T-cell (primary cell): ENCODE data around the gene WDR37. TPM values are rescaled to one million over a fixed set of nuclear protein-coding genes. Genes with fewer than 3 reads are reported as not detected.

Source experiments
- ATAC-seq, 4 experiments: fragments of 200-7000 bp in 3 of 4; fragments of 150-1000 bp in 1 of 4; cut with Tn5 transposase; replicated peaks in 1 of 4; 1 replicate in 3 of 4; 2 replicates in 1 of 4; pipeline ENCODE4 v1.10.0; 2021; ENCODE audit warnings: moderate library complexity in 3 of 4, mild to moderate bottlenecking in 2 of 4, moderate number of reproducible peaks in 1 of 4
- CTCF ChIA-PET, 2 donors: fragments of 300-600 bp; sonication (Branson Sonifier 250); formaldehyde crosslinking; loops; one replicate each; lab custom pipeline; 2022; ENCODE audit warnings: antibody characterized with exemption in 2 of 2; lab: Charles Lee
- POLR2A ChIA-PET, 2 donors: fragments of 300-600 bp; sonication (Branson Sonifier 250); formaldehyde crosslinking; loops; one replicate each; lab custom pipeline; 2022; ENCODE audit warnings: antibody characterized with exemption in 2 of 2; lab: Charles Lee
- DNase-seq, 35 experiments: peaks; one replicate each; pipeline versions ENCODE4 v3.0.0 to v3.0.0-alpha.2; 2013 to 2023
- H3K27ac ChIP-seq: one replicate; pipeline ENCODE4 v1.5.1; 2013; ENCODE audit warnings: low read length
- H3K27me3 ChIP-seq, 2 experiments: replicated peaks in 1 of 2; 1 replicate in 1 of 2; 2 replicates in 1 of 2; pipeline versions ENCODE4 v1.6.1 to v1.7.0; 2013; ENCODE audit warnings: low read length in 1 of 2, mixed read lengths in 1 of 2; ENCODE audit not compliant: control insufficient read depth in 2 of 2, insufficient read depth in 2 of 2; ENCODE audit errors: extremely low read depth in 1 of 2
- H3K36me3 ChIP-seq, 2 donors: 1 replicate in 1 of 2; 2 replicates in 1 of 2; pipeline versions ENCODE4 v1.6.1 to v1.7.0; 2013; ENCODE audit warnings: low read length in 1 of 2; ENCODE audit not compliant: control insufficient read depth in 2 of 2, insufficient read depth in 1 of 2; ENCODE audit errors: extremely low read depth in 1 of 2
- H3K4me1 ChIP-seq, 2 experiments: 1 replicate in 1 of 2; 2 replicates in 1 of 2; pipeline versions ENCODE4 v1.6.1 to v1.7.0; 2013; ENCODE audit warnings: low read length in 2 of 2, mixed read lengths in 1 of 2; ENCODE audit not compliant: insufficient read depth in 2 of 2, control insufficient read depth in 1 of 2; ENCODE audit errors: extremely low read depth in 1 of 2
- H3K4me3 ChIP-seq, 2 donors: 1 replicate in 1 of 2; 2 replicates in 1 of 2; pipeline versions ENCODE4 v1.5.1 to v1.7.0; 2013; ENCODE audit warnings: mild to moderate bottlenecking in 2 of 2, low read length in 1 of 2, moderate library complexity in 1 of 2; ENCODE audit not compliant: control insufficient read depth in 1 of 2; ENCODE audit errors: extremely low read depth in 1 of 2
- H3K9me3 ChIP-seq: 2 replicates; pipeline ENCODE4 v1.7.0; 2013
- H3K27ac Mint-ChIP-seq, 2 donors: one replicate each; pipeline ENCODE4 v1.8.0; 2020 to 2021; ENCODE audit warnings: mild to moderate bottlenecking in 2 of 2, mixed read lengths in 2 of 2
- H3K27me3 Mint-ChIP-seq, 2 donors: one replicate each; pipeline ENCODE4 v1.8.0; 2021 to 2022; ENCODE audit warnings: mixed read lengths in 2 of 2
- H3K36me3 Mint-ChIP-seq: one replicate; pipeline ENCODE4 v1.8.0; 2021; ENCODE audit warnings: mixed read lengths
- H3K4me1 Mint-ChIP-seq, 3 donors: one replicate each; pipeline ENCODE4 v1.8.0; 2020 to 2022; ENCODE audit warnings: mixed read lengths in 3 of 3, mild to moderate bottlenecking in 1 of 3
- H3K4me3 Mint-ChIP-seq, 3 donors: one replicate each; pipeline ENCODE4 v1.8.0; 2020 to 2022; ENCODE audit warnings: mild to moderate bottlenecking in 3 of 3, mixed read lengths in 3 of 3, moderate library complexity in 3 of 3
- H3K9me3 Mint-ChIP-seq, 3 donors: one replicate each; pipeline ENCODE4 v1.8.0; 2020 to 2022; ENCODE audit warnings: mixed read lengths in 3 of 3
- WGBS: methylation state at CpG from one replicate; pipeline ENCODE4 v1.1.5; 2013; ENCODE audit warnings: missing lambda C conversion rate; ENCODE audit not compliant: insufficient coverage; 5-methylcytosine and 5-hydroxymethylcytosine counted together
- total RNA-seq, 35 experiments: library from RNA in 6 of 35; stranded (reverse) in 6 of 35; fragments of 120-200 nt in 1 of 35; gene quantifications; one replicate each; pipeline versions ENCODE4 v1.2.1 to v1.2.4 and lab custom pipeline; 2013 to 2026

The WDR37 gene
- total RNA-seq, 5 donors from 2014 or later (not counting 1 experiment from before 2014, with no cell fraction given): 34.6 to 40.4 (median 37.3) TPM

GRCh38 chr10:1083581-1083980 lies 27.4 kb downstream of the WDR37 start:
- Histone ChIP-seq H3K4me1 (no peaks in the 10 kb centered on the region), H3K4me3 (no peak overlapping the region), H3K27ac (no peak overlapping the region), H3K9me3 (no peaks in the 10 kb centered on the region), H3K36me3 (peaks cover 9 to 85% of the 10 kb centered on the region in 2 donors), H3K27me3 (no peaks in the 10 kb centered on the region)
- DNase-seq: no peak
- H3K27me3 Mint-ChIP-seq: no peaks in the 10 kb centered on the region
- CTCF ChIA-PET: interaction anchor here in 1 of 2 donors (0.6 kb wide), 2 partner anchors 28 to 150 kb away, joined by 3 read pairs; no protein-coding TSS in a partner anchor
- POLR2A ChIA-PET: no interaction called here
- WGBS: 100% methylated on average over 13 of the region's 17 CpGs
- ATAC-seq: no peak
- peaks cover 5 to 15% (median 11%) of the 10 kb centered on the region in 3 donors for H3K4me1 Mint-ChIP-seq
- peaks cover 72% of the 10 kb centered on the region for H3K36me3 Mint-ChIP-seq
- no peak overlapping the region for H3K4me3 Mint-ChIP-seq
- no peak overlapping the region for H3K27ac Mint-ChIP-seq
- no peaks in the 10 kb centered on the region for H3K9me3 Mint-ChIP-seq

GRCh38 chr10:1084011-1084950 lies 28.1 kb downstream of the WDR37 start:
- Mint-ChIP-seq H3K27ac (no peak overlapping the region), H3K4me3 (no peak overlapping the region), H3K4me1 (peaks cover 5 to 15% (median 11%) of the 10 kb centered on the region in 3 donors), H3K9me3 (no peaks in the 10 kb centered on the region), H3K27me3 (no peaks in the 10 kb centered on the region), H3K36me3 (peaks cover 73% of the 10 kb centered on the region)
- peaks cover 14 to 90% of the 10 kb centered on the region in 2 donors for H3K36me3 ChIP-seq
- H3K9me3 ChIP-seq: no peaks in the 10 kb centered on the region
- H3K27ac ChIP-seq: no peak overlapping the region
- no peaks in the 10 kb centered on the region for H3K4me1 ChIP-seq
- ChIA-PET CTCF (interaction anchor here in 1 of 2 donors (0.6 kb wide), 1 partner anchor 151 kb away, joined by 3 read pairs; no protein-coding TSS in a partner anchor), POLR2A (no interaction called here)
- DNase-seq (no peak), ATAC-seq (no peak)
- H3K4me3 ChIP-seq: no peak overlapping the region
- H3K27me3 ChIP-seq: no peaks in the 10 kb centered on the region
- 97% methylated on average over 26 of the region's 28 CpGs for WGBS

DNA sequence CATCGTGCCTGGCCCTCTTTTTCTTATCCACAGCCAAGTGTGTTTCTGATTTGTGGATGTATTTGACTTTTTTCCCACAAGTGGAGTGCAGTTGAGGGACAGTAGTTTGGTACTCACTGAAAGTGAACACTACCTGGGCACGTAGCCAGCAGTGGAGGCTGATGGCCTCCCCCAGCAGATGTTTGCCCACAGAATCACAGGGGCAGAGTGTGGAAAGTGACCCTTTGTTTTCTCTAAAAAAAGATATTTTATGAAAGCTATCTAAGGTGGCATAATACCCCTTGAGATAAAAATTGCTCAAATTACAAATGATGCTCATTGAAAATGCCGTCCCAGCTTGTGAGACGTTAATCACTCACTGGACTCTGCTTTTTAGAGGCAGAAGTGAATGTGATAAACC lies 29.1 kb downstream of the WDR37 start:
- Histone ChIP-seq H3K4me1 (no peaks in the 10 kb centered on the region), H3K27ac (no peak overlapping the region), H3K4me3 (no peak overlapping the region), H3K36me3 (peaks cover 14 to 90% of the 10 kb centered on the region in 2 donors), H3K9me3 (no peaks in the 10 kb centered on the region), H3K27me3 (no peaks in the 10 kb centered on the region)
- Mint-ChIP-seq H3K36me3 (peaks cover 71% of the 10 kb centered on the region), H3K4me1 (peaks cover 5 to 15% (median 14%) of the 10 kb centered on the region in 3 donors), H3K27me3 (no peaks in the 10 kb centered on the region), H3K4me3 (no peak overlapping the region), H3K9me3 (no peaks in the 10 kb centered on the region), H3K27ac (no peak overlapping the region)
- POLR2A ChIA-PET: interaction anchor here in 1 of 2 donors (0.6 kb wide), 1 partner anchor 905 kb away, joined by 3 read pairs; no protein-coding TSS in a partner anchor
- ATAC-seq (no peak), DNase-seq (no peak)
- 94% methylated on average over 3 of the region's 4 CpGs for WGBS
- CTCF ChIA-PET: no interaction called here

- ChIA-PET CTCF (no interaction called here), POLR2A (no interaction called here)
- peaks cover 73% of the 10 kb centered on the region for H3K36me3 Mint-ChIP-seq
- H3K4me1 ChIP-seq: no peaks in the 10 kb centered on the region
- H3K9me3 Mint-ChIP-seq: no peaks in the 10 kb centered on the region
- no peaks in the 10 kb centered on the region for H3K27me3 ChIP-seq
- DNase-seq (no peak), ATAC-seq (no peak)
- no peaks in the 10 kb centered on the region for H3K9me3 ChIP-seq
- H3K27ac ChIP-seq: no peak overlapping the region
- H3K27ac Mint-ChIP-seq: peak overlapping the region in 1 of 2 donors; percentile 59
- H3K27me3 Mint-ChIP-seq: no peaks in the 10 kb centered on the region
- no peak overlapping the region for H3K4me3 ChIP-seq
- 51% methylated on average over 9 of the region's 13 CpGs for WGBS
- peaks cover 5 to 15% (median 14%) of the 10 kb centered on the region in 3 donors for H3K4me1 Mint-ChIP-seq
- peaks cover 20 to 95% of the 10 kb centered on the region in 2 donors for H3K36me3 ChIP-seq
- no peak overlapping the region for H3K4me3 Mint-ChIP-seq
Measured at GRCh38 chr10:1086787-1087186, 30.6 kb downstream of the WDR37 start.

GRCh38 chr10:1089017-1089689 lies 33.0 kb downstream of the WDR37 start:
- peaks cover 5 to 15% (median 13%) of the 10 kb centered on the region in 3 donors for H3K4me1 Mint-ChIP-seq
- peak overlapping the region in 1 of 2 donors; percentile 24 for H3K27ac Mint-ChIP-seq
- no peak for DNase-seq
- H3K27me3 Mint-ChIP-seq: no peaks in the 10 kb centered on the region
- peaks cover 52% of the 10 kb centered on the region for H3K36me3 Mint-ChIP-seq
- WGBS: 92% methylated on average over 14 of the region's 19 CpGs
- H3K27ac ChIP-seq: no peak overlapping the region
- ChIA-PET CTCF (no interaction called here), POLR2A (no interaction called here)
- H3K36me3 ChIP-seq: peaks cover 20 to 82% of the 10 kb centered on the region in 2 donors
- ATAC-seq: no peak
- H3K27me3 ChIP-seq: no peaks in the 10 kb centered on the region
- no peak overlapping the region for H3K4me3 Mint-ChIP-seq
- no peak overlapping the region for H3K4me3 ChIP-seq
- no peaks in the 10 kb centered on the region for H3K9me3 Mint-ChIP-seq
- H3K4me1 ChIP-seq: no peaks in the 10 kb centered on the region
- H3K9me3 ChIP-seq: no peaks in the 10 kb centered on the region

DNA sequence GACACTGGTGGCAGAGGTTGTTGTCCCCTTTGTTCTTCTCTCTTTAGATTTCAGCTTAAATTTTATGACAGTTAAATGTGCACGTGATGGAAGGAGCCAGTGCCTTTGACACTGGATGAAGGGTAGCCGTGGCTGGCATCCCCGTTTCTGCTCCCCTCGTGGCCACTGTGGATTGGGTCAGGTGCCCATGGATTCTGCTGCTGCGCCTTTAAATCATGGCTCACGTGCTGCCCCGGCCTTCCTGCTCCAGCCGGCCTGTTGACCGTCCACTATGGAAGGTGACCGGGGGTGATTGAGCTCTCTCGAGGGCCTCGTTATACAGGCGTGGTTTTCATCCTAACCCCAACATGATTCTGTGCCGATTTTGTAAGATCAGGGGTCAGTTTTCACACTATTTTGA lies 34.5 kb downstream of the WDR37 start:
- DNase-seq: no peak
- Mint-ChIP-seq H3K4me1 (peaks cover 5 to 14% (median 13%) of the 10 kb centered on the region in 3 donors), H3K36me3 (peaks cover 43% of the 10 kb centered on the region), H3K4me3 (no peak overlapping the region), H3K9me3 (no peaks in the 10 kb centered on the region), H3K27ac (no peak overlapping the region), H3K27me3 (no peaks in the 10 kb centered on the region)
- Histone ChIP-seq H3K27me3 (no peaks in the 10 kb centered on the region), H3K27ac (no peak overlapping the region), H3K4me1 (no peaks in the 10 kb centered on the region), H3K36me3 (peaks cover 20 to 82% of the 10 kb centered on the region in 2 donors), H3K4me3 (no peak overlapping the region), H3K9me3 (no peaks in the 10 kb centered on the region)
- WGBS: 96% methylated on average over 7 of the region's 14 CpGs
- no peak for ATAC-seq
- ChIA-PET POLR2A (no interaction called here), CTCF (no interaction called here)
